Right ventricle myocardium superior (tissue), 1 donor: ENCODE measurements around the gene BCL6B. TPM values are rescaled to one million over a fixed set of nuclear protein-coding genes. Genes with fewer than 3 reads are reported as not detected.

Experiments
- ATAC-seq: fragments of 200-7000 bp; cut with Tn5 transposase; one replicate; pipeline ENCODE4 v1.9.1; 2020; ENCODE audit warnings: mild to moderate bottlenecking; ENCODE audit not compliant: poor library complexity
- DNase-seq: peaks from one replicate; pipeline ENCODE4 v3.0.0-alpha.2; 2020
- intact Hi-C: fragments of 100-400 bp; cut with DNase I; formaldehyde crosslinking; loops from one replicate; pipeline ENCODE4 v1.11.2; 2022
- total RNA-seq: library from RNA; stranded (reverse); fragmentation: NEBNext Ultra II Directional; extraction: Animal tissue kit (Norgen Biotek cat#: 25700); gene quantifications from one replicate; pipeline ENCODE4 v1.2.1, GENCODE V29; 2021
- donor health status: DM: no; HTN: yes; CAD: no; lungs with severe emphysema.

Gene BCL6B
- total RNA-seq, 1 donor from 2014 or later, result 12.6 TPM

DNA sequence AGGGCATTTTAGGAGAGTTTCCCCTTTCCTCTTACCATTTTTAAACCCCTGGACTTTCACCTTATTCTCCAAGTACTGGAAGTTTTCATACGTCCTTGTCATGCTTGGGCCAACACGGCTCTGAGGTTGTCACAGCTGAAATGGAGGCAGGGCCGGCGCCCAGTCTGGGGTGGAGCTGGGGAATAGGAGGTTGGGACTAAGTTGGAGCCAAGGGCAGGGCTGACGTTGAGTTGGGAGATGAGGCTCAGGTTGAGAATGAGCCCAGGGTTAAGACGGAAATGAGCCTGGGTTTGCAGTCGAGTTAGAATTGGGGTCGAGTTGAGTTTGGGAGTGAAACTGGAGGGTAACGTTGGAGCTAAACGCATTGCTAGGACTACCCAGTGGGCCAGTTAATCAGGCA lies 55.9 kb downstream of the BCL6B start:
- DNase-seq, result no peak
- no peak for ATAC-seq
- intact Hi-C loops, result no loop called here

Other genes starting within 250 kb of the BCL6B start
- 0.13 TPM for gene FBXO39, start 246.8 kb upstream of the BCL6B start, total RNA-seq
- not detected for gene TEKT1, start 191.3 kb upstream of the BCL6B start, total RNA-seq
- gene ALOX12, start 27.0 kb upstream of the BCL6B start, total RNA-seq, result not detected
- gene RNASEK, start 10.4 kb upstream of the BCL6B start, total RNA-seq, result 159 TPM
- gene SLC16A13, start 13.0 kb downstream of the BCL6B start, total RNA-seq, result 1.6 TPM
- 0.56 TPM for gene SLC16A11, start 21.0 kb downstream of the BCL6B start, total RNA-seq
- gene CLEC10A, start 57.2 kb downstream of the BCL6B start, total RNA-seq, result 5.0 TPM
- gene ASGR2, start 91.8 kb downstream of the BCL6B start, total RNA-seq, result 0.40 TPM
- 0.19 TPM for gene ASGR1, start 156.3 kb downstream of the BCL6B start, total RNA-seq
- 20.4 TPM for gene DLG4, start 196.8 kb downstream of the BCL6B start, total RNA-seq
- gene ACADVL, start 196.9 kb downstream of the BCL6B start, total RNA-seq, result 2,247 TPM
- 20.4 TPM for gene DVL2, start 211.5 kb downstream of the BCL6B start, total RNA-seq
- 19.4 TPM for gene PHF23, start 216.4 kb downstream of the BCL6B start, total RNA-seq
- 432 TPM for gene GABARAP, start 219.4 kb downstream of the BCL6B start, total RNA-seq
- gene CTDNEP1, start 228.7 kb downstream of the BCL6B start, total RNA-seq, result 109 TPM
- 71.6 TPM for gene ELP5, start 229.2 kb downstream of the BCL6B start, total RNA-seq
- 0.94 TPM for gene CLDN7, start 239.4 kb downstream of the BCL6B start, total RNA-seq